Measurements from ENCODE around the gene GABRD.

Gene GABRD

GRCh38 chr1:2070016-2070415 lies 50.9 kb downstream of the GABRD start:
- Histone ChIP-seq H3K27me3 (no peaks in the 10 kb centered on the region), H3K9me3 (no peaks in the 10 kb centered on the region), H3K4me1 (ENCODE audit: control insufficient read depth in 1 of 2, insufficient read depth in 1 of 2, low read depth in 1 of 2, low read length in 1 of 2) (no peaks in the 10 kb centered on the region), H3K36me3 (no peaks in the 10 kb centered on the region), H3K4me3 (ENCODE audit: low read depth in 1 of 2, low read length in 1 of 2) (no peak overlapping the region), H3K27ac (no peak overlapping the region)
- no peak for TF ChIP-seq CTCF (IDR thresholded peaks at IDR 0.05)

- H3K9me3 ChIP-seq = no peaks in the 10 kb centered on the region
- no peaks in the 10 kb centered on the region for H3K4me1 ChIP-seq (ENCODE audit: control insufficient read depth in 1 of 2, insufficient read depth in 1 of 2, low read depth in 1 of 2, low read length in 1 of 2)
- H3K4me3 ChIP-seq (ENCODE audit: low read depth in 1 of 2, low read length in 1 of 2) = no peak overlapping the region
- no peak for TF ChIP-seq CTCF (IDR thresholded peaks at IDR 0.05)
- H3K27me3 ChIP-seq = no peaks in the 10 kb centered on the region
- H3K36me3 ChIP-seq = no peaks in the 10 kb centered on the region
- no peak overlapping the region for H3K27ac ChIP-seq
Measured at GRCh38 chr1:2070800-2071530, 51.8 kb downstream of the GABRD start.

- TF ChIP-seq CTCF (IDR thresholded peaks at IDR 0.05) = no peak
- H3K27me3 ChIP-seq = no peaks in the 10 kb centered on the region
Measured at GRCh38 chr1:2072109-2072806, 53.1 kb downstream of the GABRD start.

GRCh38 chr1:2072891-2073290 lies 53.7 kb downstream of the GABRD start:
- no peak for TF ChIP-seq CTCF (IDR thresholded peaks at IDR 0.05)
- no peaks in the 10 kb centered on the region for H3K36me3 ChIP-seq

More at GRCh38 chr1:2072109-2072806, 53.1 kb downstream of the GABRD start:
- Histone ChIP-seq H3K4me3 (ENCODE audit: low read depth in 1 of 2, low read length in 1 of 2) (no peak overlapping the region), H3K27ac (no peak overlapping the region), H3K4me1 (ENCODE audit: control insufficient read depth in 1 of 2, insufficient read depth in 1 of 2, low read depth in 1 of 2, low read length in 1 of 2) (no peaks in the 10 kb centered on the region), H3K36me3 (no peaks in the 10 kb centered on the region), H3K9me3 (no peaks in the 10 kb centered on the region)

GRCh38 chr1:2073382-2074230 lies 54.5 kb downstream of the GABRD start:
- TF ChIP-seq CTCF (IDR thresholded peaks at IDR 0.05) = no peak
- Histone ChIP-seq H3K9me3 (no peaks in the 10 kb centered on the region), H3K4me3 (ENCODE audit: low read depth in 1 of 2, low read length in 1 of 2) (no peak overlapping the region), H3K4me1 (ENCODE audit: control insufficient read depth in 1 of 2, insufficient read depth in 1 of 2, low read depth in 1 of 2, low read length in 1 of 2) (no peaks in the 10 kb centered on the region), H3K27ac (no peak overlapping the region), H3K27me3 (no peaks in the 10 kb centered on the region), H3K36me3 (no peaks in the 10 kb centered on the region)

More at GRCh38 chr1:2072891-2073290, 53.7 kb downstream of the GABRD start:
- H3K4me3 ChIP-seq (ENCODE audit: low read depth in 1 of 2, low read length in 1 of 2) = no peak overlapping the region
- H3K4me1 ChIP-seq (ENCODE audit: control insufficient read depth in 1 of 2, insufficient read depth in 1 of 2, low read depth in 1 of 2, low read length in 1 of 2) = no peaks in the 10 kb centered on the region
- H3K27me3 ChIP-seq = no peaks in the 10 kb centered on the region
- H3K9me3 ChIP-seq = no peaks in the 10 kb centered on the region
- no peak overlapping the region for H3K27ac ChIP-seq

Measured in neutrophil (primary cell).